GM12878 (cell line): ENCODE data around the gene SLC12A9. TPM values are rescaled to one million over a fixed set of nuclear protein-coding genes. Genes with fewer than 3 reads are reported as not detected.

Experiments used
- ATAC-seq: fragments of 200-7000 bp; cut with Tn5 transposase; 3 replicates; pipeline ENCODE4 v1.9.1; 2020; ENCODE audit warnings: mild to moderate bottlenecking, moderate library complexity
- BruUV-seq: library from RNA; stranded (reverse); fragments of 400-500 nt; replicated peaks from 2 replicates; lab custom pipeline; 2021; lab: Mats Ljungman, UMichigan
- CTCF ChIA-PET: fragments of 300-600 bp; sonication (Branson Sonifier 250); formaldehyde crosslinking; extraction: SDS; loops from one replicate; lab custom pipeline; 2021; ENCODE audit warnings: inconsistent platforms; lab: Yijun Ruan, JAX
- POLR2A ChIA-PET: fragments of 350-600 bp; formaldehyde crosslinking; extraction: SDS; loops from one replicate; lab custom pipeline; 2021; ENCODE audit warnings: inconsistent platforms; lab: Charles Lee
- RAD21 ChIA-PET: fragments of 300-600 bp; sonication (Branson Sonifier 250); formaldehyde crosslinking; loops from one replicate; lab custom pipeline; 2023; ENCODE audit warnings: antibody characterized with exemption; ENCODE audit not compliant: unreplicated experiment; lab: Charles Lee
- SMC1A ChIA-PET: fragments of 300-600 bp; sonication (Branson Sonifier 250); formaldehyde crosslinking; loops from one replicate; lab custom pipeline; 2023; ENCODE audit not compliant: unreplicated experiment, uncharacterized antibody; lab: Charles Lee
- DNase-seq: peaks from one replicate; pipeline ENCODE4 v3.0.0-alpha.2; 2011; ENCODE audit warnings: low read depth, low spot score
- FAIRE-seq: peaks from 3 replicates; lab custom pipeline; 2011; peaks lifted over from hg19 to GRCh38; lab: Jason Lieb, UNC
- H2AFZ ChIP-seq: 2 replicates; pipeline ENCODE4 v1.6.0; 2011; ENCODE audit warnings: low read depth, low read length, control low read depth; ENCODE audit not compliant: control insufficient read depth
- H3K27ac ChIP-seq: 2 replicates; pipeline ENCODE4 v1.5.1; 2011; ENCODE audit warnings: control low read depth; ENCODE audit not compliant: control insufficient read depth, insufficient read depth
- H3K27me3 ChIP-seq, 2 experiments: replicated peaks in 1 of 2; 2 replicates each; pipeline versions ENCODE4 v1.6.0 to v1.6.1; 2011; ENCODE audit warnings: low read length in 1 of 2; ENCODE audit not compliant: control insufficient read depth in 2 of 2, insufficient read depth in 2 of 2
- H3K36me3 ChIP-seq, 2 experiments: 2 replicates each; pipeline ENCODE4 v1.5.1; 2011; ENCODE audit warnings: low read length in 1 of 2; ENCODE audit not compliant: control insufficient read depth in 2 of 2, insufficient read depth in 2 of 2
- H3K4me1 ChIP-seq: 2 replicates; pipeline ENCODE4 v1.6.1; 2011; ENCODE audit warnings: mild to moderate bottlenecking, low read length, moderate library complexity, mixed read lengths; ENCODE audit not compliant: control insufficient read depth, insufficient read depth
- H3K4me2 ChIP-seq: 2 replicates; pipeline ENCODE4 v1.6.0; 2011; ENCODE audit warnings: control low read depth; ENCODE audit not compliant: control insufficient read depth, insufficient read depth
- H3K4me3 ChIP-seq: fragments of 200-600 bp; sonication (generic); 2 replicates; pipeline ENCODE4 v1.5.1; 2016
- H3K79me2 ChIP-seq: 2 replicates; pipeline ENCODE4 v1.6.0; 2011; ENCODE audit warnings: low read length; ENCODE audit not compliant: control insufficient read depth, insufficient read depth
- H3K9ac ChIP-seq: 2 replicates; pipeline ENCODE4 v1.8.0; 2011; ENCODE audit warnings: low read length, control low read depth, mixed read lengths; ENCODE audit not compliant: control insufficient read depth, insufficient read depth
- H3K9me3 ChIP-seq: replicated peaks from 3 replicates; pipeline ENCODE4 v1.5.1; 2011; ENCODE audit warnings: mild to moderate bottlenecking, low read length; ENCODE audit not compliant: control insufficient read depth, insufficient read depth
- H4K20me1 ChIP-seq: 2 replicates; pipeline ENCODE4 v1.6.0; 2011; ENCODE audit not compliant: control insufficient read depth, insufficient read depth
- BMI1 ChIP-seq: fragments of 450-650 bp; IDR thresholded peaks from 2 replicates; pipeline ENCODE4 v1.6.1; 2016; ENCODE audit warnings: mild to moderate bottlenecking, moderate library complexity, borderline replicate concordance
- CBFB ChIP-seq: IDR thresholded peaks from 2 replicates; pipeline ENCODE4 v1.6.1; 2016; ENCODE audit warnings: antibody characterized with exemption, low read depth
- EED ChIP-seq: sonication (generic); IDR thresholded peaks from 2 replicates; pipeline ENCODE4 v1.6.1; 2016; ENCODE audit warnings: antibody characterized with exemption, low read depth
- EGR1 ChIP-seq, 2 experiments: IDR thresholded peaks; 1 replicate in 1 of 2; 2 replicates in 1 of 2; pipeline ENCODE4 v1.6.1; 2011 to 2012; ENCODE audit warnings: low read depth in 2 of 2, low read length in 2 of 2, borderline replicate concordance in 1 of 2, mild to moderate bottlenecking in 1 of 2, moderate library complexity in 1 of 2
- ESRRA ChIP-seq: IDR thresholded peaks from 2 replicates; pipeline ENCODE4 v1.6.1; 2012; ENCODE audit warnings: mild to moderate bottlenecking, low read length, improper control_type of control experiment
- FOS ChIP-seq: IDR thresholded peaks from 3 replicates; pipeline ENCODE4 v1.6.1; 2011; ENCODE audit warnings: borderline replicate concordance; ENCODE audit not compliant: insufficient read length; ENCODE audit errors: extremely low read depth
- IKZF1 ChIP-seq: fragments of 450-650 bp; conservative IDR thresholded peaks from 2 replicates; pipeline ENCODE4 v1.6.1; 2017; ENCODE audit warnings: antibody characterized with exemption, mild to moderate bottlenecking
- IRF4 ChIP-seq: IDR thresholded peaks from 2 replicates; pipeline ENCODE4 v1.6.1; 2011; ENCODE audit warnings: low read depth, low read length
- MEF2B ChIP-seq: fragments of 450-650 bp; IDR thresholded peaks from 2 replicates; pipeline ENCODE4 v1.6.1; 2018; ENCODE audit warnings: mild to moderate bottlenecking, moderate library complexity; ENCODE audit not compliant: partially characterized antibody, poor library complexity, severe bottlenecking
- MYB ChIP-seq: fragments of 150-350 bp; IDR thresholded peaks from 2 replicates; pipeline ENCODE4 v1.6.1; 2014; ENCODE audit warnings: mild to moderate bottlenecking, low read depth, low read length, borderline replicate concordance
- NBN ChIP-seq: fragments of 450-650 bp; IDR thresholded peaks from 2 replicates; pipeline ENCODE4 v1.6.1; 2016
- NFYB ChIP-seq: IDR thresholded peaks from 2 replicates; pipeline ENCODE4 v1.6.1; 2011; ENCODE audit warnings: low read depth, mild to moderate bottlenecking, low read length, improper control_type of control experiment, moderate library complexity; ENCODE audit not compliant: insufficient read depth
- PAX5 ChIP-seq: IDR thresholded peaks from 2 replicates; pipeline ENCODE4 v1.6.1; 2011; ENCODE audit warnings: low read depth, low read length, borderline replicate concordance
- RAD21 ChIP-seq: IDR thresholded peaks from 2 replicates; pipeline ENCODE4 v1.6.1; 2011; ENCODE audit warnings: mild to moderate bottlenecking, low read depth, low read length, moderate library complexity; ENCODE audit not compliant: insufficient read depth
- SMAD1 ChIP-seq: fragments of 450-650 bp; IDR thresholded peaks from 2 replicates; pipeline ENCODE4 v1.6.1; 2018; ENCODE audit warnings: mild to moderate bottlenecking, low read depth; ENCODE audit not compliant: partially characterized antibody
- SMC3 ChIP-seq: IDR thresholded peaks from 2 replicates; pipeline ENCODE4 v1.6.1; 2011; ENCODE audit warnings: low read length, improper control_type of control experiment, borderline replicate concordance
- SP1 ChIP-seq: IDR thresholded peaks from one replicate; pipeline ENCODE4 v1.6.1; 2011; ENCODE audit warnings: low read depth, low read length
- STAT1 ChIP-seq: fragments of 450-650 bp; conservative IDR thresholded peaks from 2 replicates; pipeline ENCODE4 v1.6.1; 2014; ENCODE audit warnings: antibody characterized with exemption, mild to moderate bottlenecking
- TCF12 ChIP-seq: IDR thresholded peaks from 2 replicates; pipeline ENCODE4 v1.6.1; 2011; ENCODE audit warnings: low read depth, mild to moderate bottlenecking, low read length
- ZBED1 ChIP-seq: IDR thresholded peaks from 2 replicates; pipeline ENCODE4 v1.6.1; 2016; ENCODE audit warnings: borderline replicate concordance
- WGBS: methylation state at CpG from one replicate; pipeline ENCODE4 v1.1.6; 2016; ENCODE audit warnings: low lambda C conversion rate; ENCODE audit not compliant: insufficient replicate concordance, insufficient coverage; ENCODE audit errors: missing lambda C conversion rate; 5-methylcytosine and 5-hydroxymethylcytosine counted together
- in situ Hi-C: fragments of 300-500 bp; cut with MboI; formaldehyde crosslinking; loops from 9 replicates; pipeline ENCODE4 v1.14.3; 2018; ENCODE audit warnings: mixed read lengths
- intact Hi-C: fragments of 100-400 bp; cut with micrococcal nuclease; formaldehyde crosslinking; loops from one replicate; pipeline ENCODE4 v1.14.2; 2022; ENCODE audit not compliant: unreplicated experiment
- polyA plus RNA-seq, 11 experiments: library from polyadenylated mRNA; depleted of rRNA in 4 of 11; unstranded in 6 of 11; stranded (reverse) in 5 of 11; fragments of >200 nt; fragmentation: Nextera tagmentation in 4 of 11; fragmentation: Illumina TruSeq in 1 of 11; extraction: Ambion mirVana in 4 of 11; extraction: Trizol in 1 of 11; gene quantifications; 1 replicate in 1 of 11; 2 replicates in 10 of 11; pipeline versions ENCODE4 v1.2.1 to v1.2.3, GENCODE V29; 2011 to 2016; ENCODE audit warnings: inconsistent platforms in 2 of 11, missing spikeins in 2 of 11, low read depth in 1 of 11
- total RNA-seq, 4 experiments: library from RNA; depleted of rRNA in 3 of 4; stranded (reverse); fragments of >200 nt in 3 of 4; fragmentation: Illumina TruSeq in 1 of 4; extraction: Trizol in 1 of 4; gene quantifications; 2 replicates each; pipeline versions ENCODE4 v1.2.1 to v1.2.3, GENCODE V29; 2013 to 2021
- TF ChIP-seq, protein P1 (sequence below), 3 experiments: IDR thresholded peaks in 2 of 3; conservative IDR thresholded peaks in 1 of 3; 2 replicates each; pipeline ENCODE4 v1.5.1; 2011; ENCODE audit warnings: low read depth in 3 of 3, low read length in 3 of 3, mild to moderate bottlenecking in 3 of 3, control low read depth in 2 of 3, moderate library complexity in 2 of 3, inconsistent platforms in 1 of 3, mixed read lengths in 1 of 3; ENCODE audit not compliant: control insufficient read depth in 2 of 3, insufficient read depth in 1 of 3; ENCODE audit errors: extremely low read depth in 1 of 3

SLC12A9 gene
- total and polyA plus RNA-seq, 10 of the 15 experiments (the other 5 are each of a cell fraction or from before 2014, with no cell fraction given) = 0.24 to 18.5 (median 9.4) TPM

DNA sequence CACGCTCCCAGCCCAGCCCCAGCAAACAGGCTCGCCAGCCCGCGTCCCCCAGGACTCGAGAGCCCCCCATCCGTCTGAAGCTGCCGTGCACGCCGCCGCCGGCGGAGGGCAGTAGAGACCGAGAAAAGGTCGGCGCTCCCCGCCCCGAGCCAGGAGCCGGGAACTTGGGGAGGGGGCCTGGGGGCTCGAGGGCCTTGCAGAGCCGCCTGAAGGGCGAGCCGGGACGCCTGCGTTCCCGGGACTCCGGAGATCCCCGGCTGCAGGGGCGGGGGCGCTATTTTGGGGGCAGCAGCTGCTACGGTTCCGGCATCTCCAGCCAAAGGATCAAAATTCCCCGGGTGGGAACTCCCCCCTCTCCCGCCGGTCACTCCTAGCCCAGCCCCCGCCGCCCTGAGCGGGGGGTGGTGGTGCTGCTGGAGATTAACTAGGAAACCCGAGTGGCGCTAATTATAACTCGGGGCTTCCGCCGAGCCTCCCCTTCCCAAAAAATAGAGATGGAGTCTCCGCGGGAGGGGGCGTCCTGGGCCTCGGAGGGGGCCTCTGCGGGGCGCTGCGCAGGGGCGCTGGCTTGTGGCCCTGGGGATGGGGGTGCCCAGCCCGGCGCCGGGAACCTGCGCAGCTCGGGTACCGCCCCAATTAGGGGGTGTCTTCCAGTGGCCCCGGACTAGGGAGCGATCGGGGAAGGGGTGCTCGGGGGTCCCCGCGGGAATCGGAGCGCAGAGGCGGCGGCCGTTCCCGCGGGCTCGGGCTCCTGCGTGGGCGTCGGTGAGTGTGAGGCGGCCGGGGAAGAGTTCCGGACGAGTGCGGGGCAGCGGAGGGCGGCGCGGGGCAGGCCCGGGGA, 42.6 kb downstream of the SLC12A9 start:
- in situ Hi-C loops (loop anchor here (5.0 kb wide), 1 partner anchor 162 kb away; no protein-coding TSS in a partner anchor), intact Hi-C loops (loop anchor here (1.0 to 5.0 kb wide), 2 partner anchors 72 to 182 kb away; partner anchors contain the start of gene MUC12)
- Histone ChIP-seq H3K27me3 (peaks cover 6 to 7% of the 10 kb centered on the region in 2 experiments), H3K79me2 (no peaks in the 10 kb centered on the region), H3K4me2 (peak overlapping the region; percentile 82), H3K27ac (no peak overlapping the region), H3K9ac (peak overlapping the region; percentile 27; the same call in 1 of the 2 replicates), H4K20me1 (no peaks in the 10 kb centered on the region), H3K4me1 (peaks cover 19% of the 10 kb centered on the region), H2AFZ (peak overlapping the region; percentile 58), H3K36me3 (no peaks in the 10 kb centered on the region), H3K9me3 (no peaks in the 10 kb centered on the region), H3K4me3 (peak overlapping the region; percentile 78)
- ATAC-seq (peak; percentile 34), FAIRE-seq (peak; percentile 27), DNase-seq (no peak)
- ChIA-PET RAD21 (interaction anchor here (0.6 to 1.5 kb wide), 5 partner anchors 23 to 664 kb away, joined by 3 to 4 read pairs (median 3); partner anchors contain the start of gene SLC12A9), SMC1A (interaction anchor here (1.4 to 1.9 kb wide), 3 partner anchors 163 to 249 kb away, joined by 3 to 5 read pairs (median 4); no protein-coding TSS in a partner anchor), POLR2A (interaction anchor here (0.5 kb wide), 1 partner anchor 206 kb away, joined by 4 read pairs; no protein-coding TSS in a partner anchor), CTCF (interaction anchor here (1.0 to 2.5 kb wide), 10 partner anchors 20 to 299 kb away, joined by 3 to 17 read pairs (median 4); partner anchors contain the start of genes SLC12A9 and SRRT)
- 1% methylated on average over 34 of the region's 83 CpGs for WGBS
- no TSS peak for BruUV-seq
- TF ChIP-seq RAD21 (peak; percentile 72), NBN (peak; percentile 42; the same call in 1 of the 2 replicates), SP1 (no peak), TCF12 (0 out of 2 replicates have a peak, but pooled peaks have one; percentile 23), IRF4 (no peak), EGR1 (IDR thresholded peaks at IDR 0.05; ENCODE audit: borderline replicate concordance in 1 of 2, low read depth in 2 of 2, low read length in 2 of 2) (peak in 1 of 2 experiments; percentile 63; a peak in 1 of 3 replicates), FOS (no peak), EED (0 out of 2 replicates have a peak, but pooled peaks have one; percentile 20), BMI1 (no peak), MYB (no peak), NFYB (no peak), MEF2B (peak; percentile 51), CBFB (no peak), ZBED1 (no peak), SMC3 (peak; percentile 52), STAT1 (0 out of 2 replicates have a peak, but pooled peaks have one; percentile 28), PAX5 (no peak), IKZF1 (peak; percentile 80), SMAD1 (no peak), ESRRA (no peak)
- TF ChIP-seq, protein P1, sequence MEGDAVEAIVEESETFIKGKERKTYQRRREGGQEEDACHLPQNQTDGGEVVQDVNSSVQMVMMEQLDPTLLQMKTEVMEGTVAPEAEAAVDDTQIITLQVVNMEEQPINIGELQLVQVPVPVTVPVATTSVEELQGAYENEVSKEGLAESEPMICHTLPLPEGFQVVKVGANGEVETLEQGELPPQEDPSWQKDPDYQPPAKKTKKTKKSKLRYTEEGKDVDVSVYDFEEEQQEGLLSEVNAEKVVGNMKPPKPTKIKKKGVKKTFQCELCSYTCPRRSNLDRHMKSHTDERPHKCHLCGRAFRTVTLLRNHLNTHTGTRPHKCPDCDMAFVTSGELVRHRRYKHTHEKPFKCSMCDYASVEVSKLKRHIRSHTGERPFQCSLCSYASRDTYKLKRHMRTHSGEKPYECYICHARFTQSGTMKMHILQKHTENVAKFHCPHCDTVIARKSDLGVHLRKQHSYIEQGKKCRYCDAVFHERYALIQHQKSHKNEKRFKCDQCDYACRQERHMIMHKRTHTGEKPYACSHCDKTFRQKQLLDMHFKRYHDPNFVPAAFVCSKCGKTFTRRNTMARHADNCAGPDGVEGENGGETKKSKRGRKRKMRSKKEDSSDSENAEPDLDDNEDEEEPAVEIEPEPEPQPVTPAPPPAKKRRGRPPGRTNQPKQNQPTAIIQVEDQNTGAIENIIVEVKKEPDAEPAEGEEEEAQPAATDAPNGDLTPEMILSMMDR (IDR thresholded peaks at IDR 0.05 in 2 of 3, conservative IDR thresholded peaks at IDR 0.05 in 1 of 3; ENCODE audit: control insufficient read depth in 2 of 3, extremely low read depth in 1 of 3, insufficient read depth in 1 of 3, low read depth in 3 of 3, low read length in 3 of 3) = peak; percentile 72 to 91 (median 74)
